GM12874 (cell line): Measurements from ENCODE around the gene AHRR.

Source experiments
- TF ChIP-seq, protein P1 (sequence below): IDR thresholded peaks from 2 replicates; pipeline ENCODE4 v1.5.1; 2011; ENCODE audit warnings: low read depth, mild to moderate bottlenecking, control low read depth, low read length, moderate library complexity; ENCODE audit not compliant: insufficient read depth

AHRR gene

GRCh38 chr5:372996-373709 lies 51.6 kb downstream of the AHRR start:
- TF ChIP-seq, protein P1, sequence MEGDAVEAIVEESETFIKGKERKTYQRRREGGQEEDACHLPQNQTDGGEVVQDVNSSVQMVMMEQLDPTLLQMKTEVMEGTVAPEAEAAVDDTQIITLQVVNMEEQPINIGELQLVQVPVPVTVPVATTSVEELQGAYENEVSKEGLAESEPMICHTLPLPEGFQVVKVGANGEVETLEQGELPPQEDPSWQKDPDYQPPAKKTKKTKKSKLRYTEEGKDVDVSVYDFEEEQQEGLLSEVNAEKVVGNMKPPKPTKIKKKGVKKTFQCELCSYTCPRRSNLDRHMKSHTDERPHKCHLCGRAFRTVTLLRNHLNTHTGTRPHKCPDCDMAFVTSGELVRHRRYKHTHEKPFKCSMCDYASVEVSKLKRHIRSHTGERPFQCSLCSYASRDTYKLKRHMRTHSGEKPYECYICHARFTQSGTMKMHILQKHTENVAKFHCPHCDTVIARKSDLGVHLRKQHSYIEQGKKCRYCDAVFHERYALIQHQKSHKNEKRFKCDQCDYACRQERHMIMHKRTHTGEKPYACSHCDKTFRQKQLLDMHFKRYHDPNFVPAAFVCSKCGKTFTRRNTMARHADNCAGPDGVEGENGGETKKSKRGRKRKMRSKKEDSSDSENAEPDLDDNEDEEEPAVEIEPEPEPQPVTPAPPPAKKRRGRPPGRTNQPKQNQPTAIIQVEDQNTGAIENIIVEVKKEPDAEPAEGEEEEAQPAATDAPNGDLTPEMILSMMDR, result no peak

DNA sequence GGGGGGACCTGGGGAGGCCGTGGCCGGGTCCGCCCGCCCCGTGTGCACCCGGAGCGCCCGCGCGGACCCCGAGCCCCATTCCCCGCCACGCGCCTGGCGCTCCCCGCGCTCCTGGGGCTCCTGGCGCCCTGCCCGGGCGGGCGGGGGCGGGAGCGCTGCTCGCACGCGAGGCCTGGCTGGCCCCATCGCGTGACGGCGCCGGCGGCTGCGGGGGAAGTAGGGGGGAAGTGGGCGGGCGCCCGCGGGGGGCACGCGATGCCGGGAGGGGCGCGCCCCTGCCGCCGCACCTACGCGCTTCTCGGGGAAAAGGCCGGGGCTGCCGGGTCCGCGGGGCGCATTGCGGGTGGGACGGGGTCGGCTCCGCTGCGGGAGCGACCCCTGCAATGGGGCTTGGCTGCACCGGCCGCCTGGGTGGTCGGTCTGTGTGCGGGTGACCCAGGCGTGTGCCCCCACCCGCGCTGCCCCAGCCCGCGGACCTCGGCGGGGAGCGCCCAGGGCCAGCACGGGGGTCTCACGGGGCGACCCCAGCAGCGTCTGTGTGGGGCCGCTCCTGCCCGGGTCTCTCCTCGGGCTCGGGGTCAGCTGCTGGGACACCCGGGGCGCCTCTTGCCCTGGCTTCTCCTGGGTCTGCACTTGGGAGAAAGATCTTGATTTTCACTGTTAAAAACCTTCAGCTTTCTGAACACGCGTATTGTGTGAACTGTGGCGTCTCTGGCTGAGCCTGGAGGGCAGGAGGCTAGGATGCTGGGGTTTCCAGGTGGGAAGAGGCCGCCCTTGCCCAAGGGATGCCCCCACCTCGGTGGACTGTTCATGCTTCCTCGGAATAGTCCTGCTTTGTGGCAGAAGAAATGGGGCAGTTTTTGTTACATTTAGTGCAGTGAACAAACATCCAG lies 52.4 kb downstream of the AHRR start:
- TF ChIP-seq, protein P1, result no peak

- TF ChIP-seq, protein P1, result no peak
Measured at GRCh38 chr5:374631-375335, 53.3 kb downstream of the AHRR start.

- TF ChIP-seq, protein P1, result no peak
Measured at GRCh38 chr5:375336-375920, 53.9 kb downstream of the AHRR start.

DNA sequence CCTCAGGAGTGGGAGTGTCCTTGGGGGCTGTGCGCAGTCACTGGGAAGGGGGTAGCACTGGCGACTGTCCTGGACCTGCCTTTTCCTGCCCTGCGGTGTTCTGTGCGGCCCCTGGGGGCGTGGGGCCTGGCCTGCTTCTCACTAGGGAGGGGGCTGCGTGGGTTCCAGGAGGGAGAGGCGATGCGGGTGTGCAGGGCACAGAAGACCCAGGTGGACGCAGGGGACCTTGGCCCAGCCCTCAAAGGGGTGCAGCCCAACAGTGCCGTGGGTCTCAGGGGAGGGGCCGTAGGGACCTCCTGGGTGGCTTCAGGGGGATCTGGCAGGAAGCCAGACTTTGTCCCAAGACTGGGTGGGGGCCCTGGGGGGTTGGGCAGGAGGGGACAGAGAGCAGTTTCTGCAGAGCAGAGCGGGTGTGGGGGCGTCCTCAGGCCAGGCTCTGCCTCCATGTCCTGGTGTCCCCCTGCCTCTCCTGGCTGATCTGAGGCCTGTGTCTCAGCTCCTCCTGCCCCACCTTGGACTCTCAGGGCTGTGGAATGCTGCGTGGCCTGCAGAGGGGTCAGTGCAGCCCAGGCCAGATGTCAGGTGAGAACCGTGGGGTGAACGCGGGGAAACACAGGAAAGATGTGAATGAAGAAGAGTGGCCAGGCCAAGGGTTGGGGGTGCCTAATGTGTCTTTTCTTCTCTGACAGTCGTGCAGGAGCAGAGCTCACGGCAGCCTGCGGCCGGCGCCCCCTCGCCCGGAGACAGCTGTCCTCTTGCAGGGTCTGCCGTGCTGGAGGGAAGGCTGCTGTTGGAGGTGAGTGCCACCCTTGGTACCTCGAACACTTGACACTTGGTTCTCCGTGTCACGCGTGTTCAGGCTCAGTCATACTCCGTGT lies 54.6 kb downstream of the AHRR start:
- TF ChIP-seq, protein P1, result no peak

- TF ChIP-seq, protein P1, result no peak
Measured at GRCh38 chr5:376799-377325, 55.3 kb downstream of the AHRR start.
